Kidney epithelial cell (primary cell): ENCODE measurements around the gene CD99. TPM values are rescaled to one million over a fixed set of nuclear protein-coding genes. Genes with fewer than 3 reads are reported as not detected.

Source experiments
- DNase-seq: peaks from one replicate; pipeline ENCODE4 v3.0.0-alpha.2; 2010; ENCODE audit warnings: low read depth
- H3K27me3 ChIP-seq: 2 replicates; pipeline ENCODE4 v1.6.0; 2011; ENCODE audit warnings: low read length; ENCODE audit not compliant: control insufficient read depth, insufficient read depth
- H3K36me3 ChIP-seq: 2 replicates; pipeline ENCODE4 v1.5.1; 2011; ENCODE audit warnings: low read length; ENCODE audit not compliant: control insufficient read depth, insufficient read depth
- H3K4me3 ChIP-seq: 2 replicates; pipeline ENCODE4 v1.5.1; 2011; ENCODE audit warnings: low read depth, mild to moderate bottlenecking, control low read depth, low read length
- total RNA-seq: library from RNA; depleted of rRNA; stranded (reverse); fragments of >200 nt; gene quantifications from 2 replicates; pipeline ENCODE4 v1.2.3, GENCODE V29; 2015
- TF ChIP-seq, protein P1 (sequence below): IDR thresholded peaks from 2 replicates; pipeline ENCODE4 v1.5.1; 2011; ENCODE audit warnings: mild to moderate bottlenecking, moderate library complexity, low read length, control low read depth, inconsistent platforms; ENCODE audit not compliant: insufficient read depth, poor library complexity, severe bottlenecking

Gene CD99
- total RNA-seq, 1 donor from 2014 or later: 152 TPM

DNA sequence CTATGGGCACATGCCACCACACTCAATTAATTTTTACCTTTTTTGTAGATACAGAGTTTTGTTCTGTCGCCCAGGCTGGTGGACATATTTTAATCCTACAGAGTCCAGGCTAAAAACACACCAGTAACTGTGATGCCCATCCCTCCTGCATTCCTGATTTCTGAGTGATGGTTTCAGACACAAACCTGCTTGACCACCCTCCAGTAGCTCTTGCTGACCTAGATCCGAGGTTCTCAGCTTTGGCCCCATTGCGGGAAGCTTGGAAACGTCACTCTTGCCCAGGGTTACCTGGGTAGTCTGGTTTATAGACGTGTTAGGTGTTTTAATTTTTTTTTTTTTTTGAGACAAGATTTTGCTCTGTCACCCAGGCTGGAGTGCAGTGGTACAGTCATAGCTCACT, 7.5 kb downstream of the CD99 start:
- Histone ChIP-seq H3K27me3 (no peaks in the 10 kb centered on the region), H3K4me3 (no peak overlapping the region), H3K36me3 (no peaks in the 10 kb centered on the region)
- TF ChIP-seq, protein P1, sequence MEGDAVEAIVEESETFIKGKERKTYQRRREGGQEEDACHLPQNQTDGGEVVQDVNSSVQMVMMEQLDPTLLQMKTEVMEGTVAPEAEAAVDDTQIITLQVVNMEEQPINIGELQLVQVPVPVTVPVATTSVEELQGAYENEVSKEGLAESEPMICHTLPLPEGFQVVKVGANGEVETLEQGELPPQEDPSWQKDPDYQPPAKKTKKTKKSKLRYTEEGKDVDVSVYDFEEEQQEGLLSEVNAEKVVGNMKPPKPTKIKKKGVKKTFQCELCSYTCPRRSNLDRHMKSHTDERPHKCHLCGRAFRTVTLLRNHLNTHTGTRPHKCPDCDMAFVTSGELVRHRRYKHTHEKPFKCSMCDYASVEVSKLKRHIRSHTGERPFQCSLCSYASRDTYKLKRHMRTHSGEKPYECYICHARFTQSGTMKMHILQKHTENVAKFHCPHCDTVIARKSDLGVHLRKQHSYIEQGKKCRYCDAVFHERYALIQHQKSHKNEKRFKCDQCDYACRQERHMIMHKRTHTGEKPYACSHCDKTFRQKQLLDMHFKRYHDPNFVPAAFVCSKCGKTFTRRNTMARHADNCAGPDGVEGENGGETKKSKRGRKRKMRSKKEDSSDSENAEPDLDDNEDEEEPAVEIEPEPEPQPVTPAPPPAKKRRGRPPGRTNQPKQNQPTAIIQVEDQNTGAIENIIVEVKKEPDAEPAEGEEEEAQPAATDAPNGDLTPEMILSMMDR: no peak
- DNase-seq: no peak

GRCh38 chrX:2699959-2700358, 8.9 kb downstream of the CD99 start:
- TF ChIP-seq, protein P1: no peak
- Histone ChIP-seq H3K36me3 (no peaks in the 10 kb centered on the region), H3K27me3 (no peaks in the 10 kb centered on the region), H3K4me3 (no peak overlapping the region)
- no peak for DNase-seq

DNA sequence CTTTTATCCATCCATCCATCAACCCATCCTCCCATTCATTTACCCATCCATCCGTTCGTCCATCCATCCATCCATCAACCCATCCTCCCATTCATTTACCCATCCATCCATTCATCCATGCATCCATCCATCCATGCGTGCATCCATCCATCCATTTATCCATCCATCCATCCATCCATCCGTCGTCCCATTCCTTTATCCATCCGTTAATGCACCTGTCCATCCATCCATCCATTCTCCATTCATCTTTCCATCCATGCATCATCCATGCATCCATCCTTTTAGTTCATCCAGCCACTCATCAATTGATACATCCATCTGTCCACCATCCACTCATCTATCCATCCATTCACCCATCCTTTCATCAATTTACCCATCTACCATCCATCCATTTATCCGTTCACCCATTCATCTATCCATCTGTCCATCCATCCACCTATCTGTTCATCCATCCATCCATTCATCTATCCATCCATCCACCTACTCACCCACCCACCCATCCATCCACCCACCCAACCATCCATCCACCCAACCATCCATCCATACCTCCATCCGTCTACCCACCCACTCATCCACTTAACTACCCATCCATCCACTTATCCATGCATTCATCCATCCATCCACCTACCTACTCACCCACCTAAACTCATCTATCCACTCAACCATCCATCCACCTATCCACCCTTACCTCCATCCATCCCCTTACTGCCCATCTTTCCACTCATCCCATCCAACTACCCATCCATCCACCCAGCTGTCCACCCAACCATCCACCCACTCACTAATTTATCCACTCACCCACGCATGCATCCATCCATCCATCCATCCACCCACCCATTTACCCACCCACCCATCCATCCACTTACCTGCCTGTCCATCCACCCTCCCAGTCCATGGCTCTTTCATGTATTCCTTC, 9.6 kb downstream of the CD99 start:
- Histone ChIP-seq H3K36me3 (no peaks in the 10 kb centered on the region), H3K27me3 (no peaks in the 10 kb centered on the region), H3K4me3 (no peak overlapping the region)
- DNase-seq: no peak
- TF ChIP-seq, protein P1: no peak

DNA sequence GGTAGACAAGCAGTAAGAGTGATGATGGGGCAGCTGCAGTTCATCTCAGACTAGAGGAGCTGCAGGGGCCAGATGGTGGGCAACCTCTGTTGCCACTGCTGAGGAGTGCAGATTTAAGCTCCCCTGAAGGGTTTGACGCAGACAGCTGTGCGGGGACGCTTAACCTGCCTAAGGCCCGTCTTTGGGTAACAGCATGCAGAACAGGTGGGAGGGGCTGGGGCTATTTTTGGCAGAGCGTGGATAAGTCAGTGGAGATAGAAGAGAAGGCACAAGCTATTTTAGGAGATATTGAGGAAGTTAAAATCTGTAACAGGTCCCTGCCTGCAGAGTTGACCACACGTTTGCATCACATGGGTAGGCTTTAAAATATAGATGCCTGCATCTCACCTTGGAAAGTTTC, 10.5 kb downstream of the CD99 start:
- no peak for DNase-seq

GRCh38 chrX:2703991-2704369, 12.9 kb downstream of the CD99 start:
- no peak overlapping the region for H3K4me3 ChIP-seq
- TF ChIP-seq, protein P1: no peak
- no peak for DNase-seq
- H3K36me3 ChIP-seq: no peaks in the 10 kb centered on the region
- no peaks in the 10 kb centered on the region for H3K27me3 ChIP-seq

More for the DNA sequence above, 10.5 kb downstream of the CD99 start:
- H3K4me3 ChIP-seq: no peak overlapping the region
- TF ChIP-seq, protein P1: no peak
- no peaks in the 10 kb centered on the region for H3K27me3 ChIP-seq
- no peaks in the 10 kb centered on the region for H3K36me3 ChIP-seq
